IMR-90 (cell line): ENCODE results near the gene TM4SF1. TPM values are rescaled to one million over a fixed set of nuclear protein-coding genes. Genes with fewer than 3 reads are reported as not detected.

Experiments
- ATAC-seq: fragments of 200-7000 bp; cut with Tn5 transposase; 2 replicates; pipeline ENCODE4 v1.9.1; 2020; ENCODE audit warnings: low read depth, mild to moderate bottlenecking, moderate library complexity
- BruUV-seq: library from RNA; stranded (reverse); fragments of 400-500 nt; replicated peaks from 2 replicates; lab custom pipeline; 2021; lab: Mats Ljungman, UMichigan
- CTCF ChIA-PET: fragments of 300-600 bp; formaldehyde crosslinking; extraction: SDS; loops from one replicate; lab custom pipeline; 2021; ENCODE audit warnings: antibody characterized with exemption; lab: Yijun Ruan, JAX
- POLR2A ChIA-PET: fragments of 300-600 bp; sonication (Branson Sonifier 250); formaldehyde crosslinking; loops from one replicate; lab custom pipeline; 2022; ENCODE audit warnings: antibody characterized with exemption; ENCODE audit not compliant: unreplicated experiment; lab: Charles Lee
- DNase-seq: peaks from one replicate; pipeline ENCODE4 v3.0.0; 2013
- H2AFZ ChIP-seq: replicated peaks from 2 replicates; pipeline ENCODE3; 2013; ENCODE audit warnings: low read length, mild to moderate bottlenecking; ENCODE audit not compliant: poor library complexity
- H2AK5ac ChIP-seq: 2 replicates; pipeline ENCODE4 v1.6.1; 2013; ENCODE audit warnings: low read depth, low read length, inconsistent platforms
- H2AK9ac ChIP-seq: replicated peaks from 2 replicates; pipeline ENCODE3; 2013; ENCODE audit warnings: mild to moderate bottlenecking, low read depth, low read length, moderate library complexity; ENCODE audit not compliant: poor library complexity
- H2BK120ac ChIP-seq: 2 replicates; pipeline ENCODE4 v1.6.1; 2013; ENCODE audit warnings: low read depth, low read length, inconsistent platforms
- H2BK15ac ChIP-seq: 3 replicates; pipeline ENCODE4 v1.6.1; 2013; ENCODE audit warnings: low read depth, low read length, inconsistent platforms
- H2BK20ac ChIP-seq: 2 replicates; pipeline ENCODE4 v1.6.1; 2013; ENCODE audit warnings: low read depth, mild to moderate bottlenecking, inconsistent platforms, low read length, moderate library complexity
- H2BK5ac ChIP-seq: 2 replicates; pipeline ENCODE4 v1.6.1; 2013; ENCODE audit warnings: mild to moderate bottlenecking, low read depth, low read length, inconsistent platforms; ENCODE audit not compliant: poor library complexity, severe bottlenecking
- H3K14ac ChIP-seq: replicated peaks from 2 replicates; pipeline ENCODE4 v1.6.1; 2013; ENCODE audit warnings: low read depth, low read length, inconsistent platforms
- H3K18ac ChIP-seq: 2 replicates; pipeline ENCODE4 v1.6.1; 2013; ENCODE audit warnings: low read depth, low read length, control low read depth
- H3K23ac ChIP-seq: 2 replicates; pipeline ENCODE4 v1.6.1; 2013; ENCODE audit warnings: low read depth, low read length, inconsistent platforms
- H3K27ac ChIP-seq: 2 replicates; pipeline ENCODE4 v1.5.1; 2013; ENCODE audit warnings: mild to moderate bottlenecking, control low read depth, low read length; ENCODE audit not compliant: insufficient read depth
- H3K27me3 ChIP-seq: 2 replicates; pipeline ENCODE4 v1.6.1; 2013; ENCODE audit warnings: low read length; ENCODE audit not compliant: control insufficient read depth, insufficient read depth
- H3K36me3 ChIP-seq: 2 replicates; pipeline ENCODE4 v1.6.1; 2013; ENCODE audit warnings: low read length, mixed read lengths; ENCODE audit not compliant: control insufficient read depth, insufficient read depth
- H3K4ac ChIP-seq: 2 replicates; pipeline ENCODE4 v1.6.1; 2013; ENCODE audit warnings: low read depth, low read length, inconsistent platforms
- H3K4me1 ChIP-seq: 2 replicates; pipeline ENCODE4 v1.6.1; 2013; ENCODE audit warnings: low read length, mixed read lengths; ENCODE audit not compliant: control insufficient read depth, insufficient read depth
- H3K4me2 ChIP-seq: 2 replicates; pipeline ENCODE4 v1.6.1; 2013; ENCODE audit warnings: low read depth, mild to moderate bottlenecking, control low read depth, low read length, moderate library complexity
- H3K4me3 ChIP-seq: 2 replicates; pipeline ENCODE4 v1.5.1; 2013; ENCODE audit warnings: low read depth, mild to moderate bottlenecking, control low read depth, low read length, moderate library complexity; ENCODE audit not compliant: insufficient read depth
- H3K56ac ChIP-seq: 2 replicates; pipeline ENCODE4 v1.6.1; 2013; ENCODE audit warnings: low read length, inconsistent platforms; ENCODE audit not compliant: insufficient read depth; ENCODE audit errors: extremely low read depth
- H3K79me1 ChIP-seq, 2 experiments: 2 replicates each; pipeline ENCODE4 v1.6.1; 2013; ENCODE audit warnings: low read length in 2 of 2, inconsistent platforms in 1 of 2, low read depth in 1 of 2
- H3K9ac ChIP-seq: 2 replicates; pipeline ENCODE4 v1.6.1; 2013; ENCODE audit warnings: low read depth, low read length, control low read depth
- H3K9me1 ChIP-seq: 2 replicates; pipeline ENCODE4 v1.6.1; 2013; ENCODE audit warnings: low read length, inconsistent platforms; ENCODE audit not compliant: insufficient read depth
- H3K9me3 ChIP-seq: 2 replicates; pipeline ENCODE4 v1.6.1; 2013; ENCODE audit warnings: low read length; ENCODE audit not compliant: control insufficient read depth, insufficient read depth
- H4K20me1 ChIP-seq: 2 replicates; pipeline ENCODE4 v1.6.1; 2013; ENCODE audit warnings: low read length, inconsistent platforms; ENCODE audit not compliant: insufficient read depth
- H4K5ac ChIP-seq: 2 replicates; pipeline ENCODE4 v1.6.1; 2013; ENCODE audit warnings: mild to moderate bottlenecking, low read depth, low read length, control low read depth
- H4K8ac ChIP-seq, 2 experiments: 2 replicates each; pipeline ENCODE4 v1.6.1; 2013; ENCODE audit warnings: low read depth in 2 of 2, low read length in 2 of 2, control low read depth in 1 of 2, inconsistent platforms in 1 of 2
- H4K91ac ChIP-seq: 2 replicates; pipeline ENCODE4 v1.6.1; 2013; ENCODE audit warnings: low read depth, low read length, inconsistent platforms; ENCODE audit not compliant: insufficient read depth
- CEBPB ChIP-seq: IDR thresholded peaks from 2 replicates; pipeline ENCODE4 v1.6.1; 2012; ENCODE audit warnings: low read depth, low read length, improper control_type of control experiment
- CTCF ChIP-seq: conservative IDR thresholded peaks from 2 replicates; pipeline ENCODE4 v1.5.1; 2012; ENCODE audit warnings: mild to moderate bottlenecking, low read depth, low read length, improper control_type of control experiment
- MXI1 ChIP-seq: IDR thresholded peaks from 2 replicates; pipeline ENCODE4 v1.6.1; 2012; ENCODE audit warnings: low read depth, mild to moderate bottlenecking, low read length, moderate library complexity, borderline replicate concordance
- NFE2L2 ChIP-seq: fragments of 150-350 bp; IDR thresholded peaks from 2 replicates; pipeline ENCODE4 v1.6.1; 2016; ENCODE audit warnings: low read depth, mild to moderate bottlenecking, low read length
- WGBS, 2 experiments: methylation state at CpG; one replicate each; pipeline versions ENCODE4 v1.1.5 to v1.1.7; 2013; ENCODE audit warnings: missing lambda C conversion rate in 2 of 2; ENCODE audit not compliant: insufficient read length in 1 of 2; ENCODE audit errors: extremely low coverage in 2 of 2; 5-methylcytosine and 5-hydroxymethylcytosine counted together
- dilution Hi-C: fragments of 300-500 bp; cut with HindIII; formaldehyde crosslinking; loops from one replicate; pipeline ENCODE4 v1.14.3; 2018; ENCODE audit warnings: low sequenced_read_pairs; ENCODE audit not compliant: unreplicated experiment
- in situ Hi-C: fragments of 300-500 bp; cut with MboI; formaldehyde crosslinking; loops from 3 replicates; pipeline ENCODE4 v1.14.3; 2019; ENCODE audit warnings: low sequenced_read_pairs, inconsistent platforms, mixed read lengths
- intact Hi-C: fragments of 100-400 bp; cut with micrococcal nuclease; formaldehyde crosslinking; loops from 2 replicates; pipeline ENCODE4 v1.10.0; 2022
- polyA plus RNA-seq, 3 experiments: library from polyadenylated mRNA; depleted of rRNA; stranded (reverse); fragments of >200 nt; gene quantifications; 2 replicates each; pipeline ENCODE4 v1.2.3, GENCODE V29; 2012; ENCODE audit warnings: low replicate concordance in 1 of 3
- total RNA-seq: library from RNA; depleted of rRNA; stranded (reverse); fragments of >200 nt; gene quantifications from 2 replicates; pipeline ENCODE4 v1.2.3, GENCODE V29; 2012

The TM4SF1 gene
- total and polyA plus RNA-seq, 2 of the 4 experiments (the other 2 are of a cell fraction): 232 to 302 TPM

- H3K27me3 ChIP-seq: no peaks in the 10 kb centered on the region
- H3K4me3 ChIP-seq: no peak overlapping the region
- no peak overlapping the region for H3K27ac ChIP-seq
- H4K20me1 ChIP-seq: no peaks in the 10 kb centered on the region
- H2BK120ac ChIP-seq: peak overlapping the region; percentile 14; the same call in 1 of the 2 replicates
- 0 out of 2 replicates have a peak, but pooled peaks cover 3% of the 10 kb centered on the region for H3K9me1 ChIP-seq
- H2BK5ac ChIP-seq: no peak overlapping the region
- peak overlapping the region; percentile 89; the same call in 1 of the 3 replicates for H2BK15ac ChIP-seq
- intact Hi-C loops: no loop called here
- no peak for ATAC-seq
- H4K8ac ChIP-seq: no peak overlapping the region
- WGBS, 2 experiments: no CpG with 5 or more reads among the region's 5 CpGs
- peak overlapping the region; percentile 84 for H2AK5ac ChIP-seq
- dilution Hi-C loops: no loop called here
- no peaks in the 10 kb centered on the region for H3K36me3 ChIP-seq
- BruUV-seq: no TSS peak
- peak overlapping the region; percentile 32 for H2BK20ac ChIP-seq
- no peak overlapping the region for H2AFZ ChIP-seq
- no peak overlapping the region for H4K5ac ChIP-seq
- POLR2A ChIA-PET: no interaction called here
- H3K56ac ChIP-seq: no peak overlapping the region
- H3K14ac ChIP-seq: 0 out of 2 replicates have a peak overlapping the region, but pooled peaks have one; percentile 31
- in situ Hi-C loops: no loop called here
- no peaks in the 10 kb centered on the region for H3K9me3 ChIP-seq
- H3K4me1 ChIP-seq: peaks cover 2% of the 10 kb centered on the region
- CTCF ChIA-PET: interaction anchor here (1.0 kb wide), 1 partner anchor 446 kb away, joined by 3 read pairs; no protein-coding TSS in a partner anchor
- H3K9ac ChIP-seq: no peak overlapping the region
- H3K4me2 ChIP-seq: no peak overlapping the region
- H3K18ac ChIP-seq: peak overlapping the region; percentile 85; the same call in 1 of the 2 replicates
- H3K23ac ChIP-seq: no peak overlapping the region
- H3K79me1 ChIP-seq: no peaks in the 10 kb centered on the region
- H2AK9ac ChIP-seq: no peak overlapping the region
- H4K91ac ChIP-seq: no peak overlapping the region
- H3K4ac ChIP-seq: 0 out of 2 replicates have a peak overlapping the region, but pooled peaks have one; percentile 2
- no peak for DNase-seq
- TF ChIP-seq NFE2L2 (no peak), CTCF (no peak), CEBPB (no peak), MXI1 (no peak)
Observed at GRCh38 chr3:149362366-149362765, 15.1 kb downstream of the TM4SF1 start.
